ENCODE measurements around the gene TUBA4A.
"Not testable (repeated sequence)": the region's sequence is repeated elsewhere in the genome, so short reads cannot be mapped to it uniquely, and the experiment has no call there.

TUBA4A gene

DNA sequence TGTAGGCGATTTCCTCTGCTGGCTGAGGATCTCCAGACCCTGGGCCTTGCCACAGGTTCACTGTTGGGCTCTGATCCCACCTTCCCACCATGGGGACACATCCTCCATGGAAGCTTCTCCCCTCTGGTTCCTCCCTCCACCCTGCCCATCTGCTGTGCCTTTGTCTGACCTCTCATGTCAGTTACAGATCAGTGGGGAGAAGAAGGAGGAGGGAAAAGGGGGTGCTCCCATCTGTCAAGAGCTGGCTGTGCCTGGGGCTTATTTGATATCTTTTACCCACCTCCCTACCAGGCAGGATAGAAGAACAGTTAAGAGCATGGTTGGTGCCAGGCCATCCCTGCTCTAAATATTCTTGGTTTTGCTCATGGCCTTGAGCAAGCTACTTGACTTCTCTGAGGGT lies 13.2 kb upstream of the TUBA4A start:
- peak; percentile 17 for DNase-seq

DNA sequence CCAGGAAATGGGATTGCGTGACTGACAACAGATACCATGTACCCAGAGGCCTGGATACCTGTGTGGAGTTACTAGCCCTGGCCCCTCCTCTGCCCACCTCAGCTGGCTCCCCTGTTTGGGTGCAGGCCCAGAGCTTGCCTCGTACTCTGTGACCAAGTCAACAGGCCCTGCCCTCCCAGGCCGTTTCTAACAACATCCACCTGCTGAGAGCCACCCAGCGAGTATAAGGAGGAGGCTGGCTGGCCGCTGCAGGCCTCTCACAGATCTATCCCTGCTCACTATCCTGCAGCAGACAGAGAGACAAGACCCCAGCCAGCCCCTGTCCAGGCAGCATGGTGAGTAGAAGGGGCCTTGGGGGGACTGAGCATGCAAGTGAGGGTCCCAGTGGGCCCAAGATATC lies 12.5 kb upstream of the TUBA4A start:
- DNase-seq, result no peak

DNA sequence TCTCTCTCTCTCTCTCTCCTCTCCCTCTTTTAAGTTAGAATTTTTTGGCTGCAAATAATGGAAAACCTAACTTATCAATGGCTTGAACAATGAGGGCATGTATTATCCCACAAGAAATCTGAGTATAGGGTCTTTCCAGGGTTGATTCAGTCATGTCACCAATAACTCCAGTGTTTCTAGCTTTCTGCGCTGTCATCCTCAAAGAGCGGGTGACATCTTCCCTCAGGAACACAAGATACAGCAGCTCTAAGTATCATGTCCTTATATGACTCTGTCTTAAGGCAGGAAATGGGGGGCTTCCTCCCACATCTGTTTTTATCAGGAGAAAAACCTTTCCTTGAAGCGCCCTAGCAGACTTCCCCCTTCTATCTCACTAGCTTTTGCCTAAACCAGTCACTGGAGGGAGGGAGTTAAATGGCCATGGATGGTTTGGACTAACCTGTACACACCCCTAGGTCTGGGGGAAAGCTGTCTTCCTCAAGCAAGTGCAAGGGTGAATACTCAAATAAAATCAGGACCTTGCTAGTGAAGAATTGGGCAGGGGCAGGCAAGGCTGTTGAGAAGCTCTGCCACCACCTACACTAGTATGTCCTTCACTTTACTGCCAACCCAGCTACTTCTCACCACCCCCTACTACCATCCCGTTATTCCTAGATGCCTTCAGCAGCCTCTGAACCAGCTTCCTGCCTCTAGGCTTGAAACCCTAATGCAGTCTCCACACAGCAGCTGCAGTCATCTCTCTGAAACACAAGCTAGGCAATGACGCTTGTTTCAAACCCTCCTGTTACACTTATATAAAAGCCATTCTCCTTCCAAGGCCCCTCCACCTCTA lies 7.5 kb upstream of the TUBA4A start:
- DNase-seq, result no peak

DNA sequence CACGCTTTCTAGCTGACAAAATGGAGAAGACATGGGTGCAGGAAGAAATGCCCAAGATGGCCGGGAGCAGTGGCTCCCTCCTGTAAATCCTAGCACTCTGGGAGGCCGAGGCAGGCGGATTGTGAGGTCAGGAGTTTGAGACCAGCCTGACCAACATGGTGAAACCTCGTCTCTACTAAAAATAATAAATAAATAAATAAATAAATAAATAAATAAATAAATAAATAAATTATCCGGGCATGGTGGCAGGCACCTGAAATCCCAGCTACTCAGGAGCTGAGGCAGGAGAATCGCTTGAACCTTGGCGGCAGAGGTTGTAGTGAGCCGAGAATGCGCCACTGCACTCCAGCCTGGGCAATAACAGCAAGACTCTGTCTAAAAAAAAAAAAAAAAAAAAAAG lies 5.2 kb upstream of the TUBA4A start:
- not testable (repeated sequence) for DNase-seq

DNA sequence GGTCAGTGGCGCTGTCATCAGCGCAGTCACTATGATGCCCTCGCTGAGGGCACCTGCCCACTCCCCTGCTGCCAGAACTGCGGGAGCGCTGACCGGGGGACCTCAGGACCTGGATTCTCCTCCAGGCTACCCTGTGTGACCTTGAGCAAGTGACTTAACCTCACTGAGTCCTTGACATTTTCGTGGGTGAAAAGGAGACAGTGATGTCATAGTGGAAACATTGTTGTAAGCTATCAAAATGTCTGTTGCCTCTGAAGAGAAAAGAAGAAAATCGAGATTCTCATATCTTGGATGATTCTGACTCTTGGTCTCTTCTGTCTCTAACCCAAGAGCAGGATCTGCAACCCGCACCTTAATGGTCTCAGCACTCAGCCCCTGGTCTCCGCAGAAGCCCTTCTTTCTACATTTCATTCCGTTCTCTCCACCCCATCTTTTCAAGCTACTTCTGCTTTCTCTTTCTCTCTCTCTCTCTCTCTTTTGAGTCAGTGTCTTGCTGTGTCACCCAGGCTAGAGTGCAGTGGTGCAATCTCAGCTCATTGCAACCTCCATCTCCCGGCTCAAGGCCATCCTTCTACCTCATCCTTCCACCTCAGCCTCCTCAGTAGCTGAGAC lies 978 bp upstream of the TUBA4A start:
- no peak for DNase-seq

DNA sequence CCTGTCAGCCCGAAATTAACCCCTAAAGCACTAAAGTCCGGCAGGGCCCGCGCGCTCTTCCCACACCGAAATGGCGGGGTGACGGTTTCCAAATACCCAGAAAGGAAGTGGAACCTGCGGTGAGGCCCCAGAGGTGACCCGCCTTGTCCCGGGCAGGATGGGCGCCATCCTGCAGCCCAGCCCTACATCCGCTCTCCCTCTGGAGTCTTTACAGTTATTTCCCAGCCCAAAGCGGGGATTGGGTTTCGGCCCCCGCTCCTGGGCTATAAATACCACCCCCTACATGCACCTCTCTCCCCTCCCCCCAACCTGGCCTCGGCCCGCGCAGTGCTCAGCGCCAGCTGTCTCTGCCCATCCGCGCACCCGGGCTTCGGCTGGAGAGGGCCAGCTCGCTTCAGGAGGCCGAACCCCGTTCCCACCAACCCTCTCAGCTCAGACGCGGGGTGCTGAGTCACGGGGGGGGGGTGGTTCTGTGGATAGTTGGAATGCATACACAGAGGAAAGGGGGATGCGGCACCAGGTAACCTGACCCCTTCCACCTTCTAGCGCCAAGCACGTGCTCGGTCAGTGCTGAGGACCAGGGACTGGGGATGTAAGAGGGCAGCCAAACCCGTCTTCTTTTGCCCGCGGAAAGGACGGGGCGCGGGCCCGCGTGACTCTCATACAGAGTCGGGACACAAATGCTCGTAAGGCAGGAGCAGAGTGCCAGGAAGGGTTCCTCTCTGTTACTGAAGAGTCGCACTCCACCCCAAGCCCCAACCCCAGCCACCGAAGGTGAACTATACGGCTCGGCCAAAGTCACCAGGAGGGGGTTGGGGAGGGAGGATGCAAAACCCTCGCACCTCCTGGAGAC lies 592 bp downstream of the TUBA4A start, which contains the start of gene TUBA4B:
Gene TUBA4B (plus strand): TSS at position 344 of the 853 bp plus-strand sequence. CDS start 165 bp downstream, at position 509.
- peak; percentile 70 for DNase-seq

DNA sequence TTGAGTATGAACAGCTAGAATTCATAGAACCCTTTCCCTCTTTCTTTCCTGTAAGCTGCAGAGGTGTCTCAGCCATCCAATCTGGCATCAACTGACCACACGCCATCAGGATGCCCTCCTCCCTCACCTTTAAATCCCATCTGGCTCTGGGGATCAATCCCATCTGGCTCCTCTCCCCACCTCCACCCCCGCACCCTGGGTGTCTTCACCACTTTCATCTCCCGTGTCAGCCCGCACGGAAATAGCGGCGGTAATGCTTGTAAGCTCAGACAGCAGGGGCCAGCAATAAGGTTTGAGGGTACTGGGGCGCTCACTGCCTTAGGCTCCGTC lies 1.2 kb downstream of the TUBA4A start:
- peak; percentile 79 for DNase-seq

DNA sequence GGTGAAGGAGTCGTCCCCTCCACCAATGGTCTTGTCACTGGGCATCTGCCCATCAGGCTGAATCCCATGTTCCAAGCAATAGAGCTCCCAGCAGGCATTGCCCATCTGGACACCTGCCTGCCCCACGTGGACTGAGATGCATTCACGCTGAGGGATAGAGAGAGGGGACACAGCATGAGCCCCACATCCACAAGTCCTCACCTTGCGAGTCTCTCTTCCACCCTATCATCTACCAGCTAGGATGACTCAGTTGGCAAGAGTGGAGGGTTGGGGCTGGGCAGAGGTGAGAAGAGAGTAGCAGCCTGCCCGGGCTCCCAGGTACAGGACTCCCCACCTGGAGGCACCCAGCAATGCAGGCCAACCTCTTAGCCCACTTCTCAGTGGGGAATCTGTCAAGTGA lies 1.6 kb downstream of the TUBA4A start:
- DNase-seq, result no peak

DNA sequence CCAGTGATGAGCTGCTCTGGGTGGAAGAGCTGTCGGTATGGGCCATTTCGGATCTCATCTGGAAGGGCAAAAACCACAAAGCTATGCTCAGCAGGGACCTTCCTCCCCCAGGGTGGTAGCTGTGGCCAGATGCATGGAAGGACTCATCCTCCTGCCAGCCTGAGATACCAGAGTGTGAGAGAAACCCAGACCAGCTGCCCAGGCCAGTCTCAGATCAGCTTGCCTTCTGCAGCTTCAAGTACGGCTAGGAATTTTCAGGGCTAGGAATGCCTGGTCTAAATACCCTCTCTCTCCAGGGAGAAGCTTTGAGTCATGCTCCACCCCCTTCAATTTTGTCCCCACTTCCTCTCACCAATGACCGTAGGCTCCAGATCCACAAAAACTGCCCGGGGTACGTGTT lies 2.1 kb downstream of the TUBA4A start:
- DNase-seq, result no peak

DNA sequence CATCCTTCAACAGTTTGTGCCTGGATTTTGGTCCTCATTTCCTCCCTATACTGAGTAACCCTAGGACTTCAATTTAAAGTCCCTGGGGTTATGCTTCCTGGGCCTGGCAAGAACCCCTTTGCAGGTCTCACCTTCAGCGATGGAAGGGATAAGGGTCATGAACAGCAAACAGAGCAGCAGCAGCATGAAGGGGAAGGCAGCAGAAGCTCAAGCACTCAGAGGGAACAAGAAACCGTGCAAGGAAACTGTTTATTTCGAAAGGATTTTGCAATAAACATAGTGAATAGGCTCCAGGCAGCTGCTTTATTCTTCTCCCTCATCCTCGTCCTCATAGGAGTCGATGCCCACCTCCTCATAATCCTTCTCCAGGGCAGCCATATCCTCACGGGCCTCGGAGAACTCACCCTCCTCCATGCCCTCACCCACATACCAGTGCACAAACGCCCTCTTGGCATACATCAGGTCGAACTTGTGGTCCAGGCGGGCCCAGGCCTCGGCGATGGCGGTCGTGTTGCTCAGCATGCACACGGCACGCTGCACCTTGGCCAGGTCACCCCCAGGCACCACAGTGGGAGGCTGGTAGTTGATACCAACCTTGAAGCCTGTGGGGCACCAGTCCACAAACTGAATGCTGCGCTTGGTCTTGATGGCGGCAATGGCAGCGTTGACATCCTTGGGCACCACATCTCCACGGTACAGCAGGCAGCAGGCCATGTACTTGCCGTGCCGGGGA lies 3.5 kb downstream of the TUBA4A start:
- no peak for DNase-seq

DNA sequence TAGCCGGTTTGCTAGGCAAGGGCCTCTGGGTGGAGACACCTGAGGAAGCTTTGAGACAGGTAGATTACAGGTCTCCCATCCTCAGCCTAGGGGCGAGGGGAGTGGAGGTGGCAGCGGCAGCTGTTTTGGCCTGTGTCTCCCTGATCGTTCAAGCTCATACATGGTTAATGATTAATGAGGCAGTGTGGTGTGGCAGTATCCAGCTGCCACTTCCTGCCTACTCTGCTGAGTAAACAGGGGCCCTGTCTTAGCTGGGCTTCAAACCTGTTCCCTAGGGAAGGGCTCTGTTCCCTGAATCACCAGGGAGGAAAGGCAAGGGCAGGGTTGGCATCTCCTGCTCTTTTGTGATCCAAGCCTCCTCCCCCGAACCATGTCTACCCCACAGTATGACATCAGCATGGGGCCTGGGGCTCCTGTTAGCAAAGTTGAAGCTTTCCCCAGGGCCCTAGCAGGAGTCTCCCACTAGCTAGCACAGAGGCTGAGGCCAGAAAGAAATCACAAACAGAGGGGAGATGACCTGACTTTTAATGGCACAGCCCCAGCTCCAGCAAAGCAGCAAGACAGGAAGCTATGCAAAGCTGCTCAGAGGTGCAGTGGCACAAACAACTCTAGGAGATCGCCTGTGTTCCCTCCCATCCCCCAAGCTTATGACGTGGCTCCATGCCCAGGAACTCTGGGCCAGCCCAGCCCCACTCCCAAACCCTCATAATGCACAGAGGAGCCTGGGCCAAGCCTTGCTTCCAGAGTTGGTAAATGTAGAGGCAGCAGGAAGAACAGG lies 4.3 kb downstream of the TUBA4A start:
- DNase-seq, result peak; percentile 93

DNA sequence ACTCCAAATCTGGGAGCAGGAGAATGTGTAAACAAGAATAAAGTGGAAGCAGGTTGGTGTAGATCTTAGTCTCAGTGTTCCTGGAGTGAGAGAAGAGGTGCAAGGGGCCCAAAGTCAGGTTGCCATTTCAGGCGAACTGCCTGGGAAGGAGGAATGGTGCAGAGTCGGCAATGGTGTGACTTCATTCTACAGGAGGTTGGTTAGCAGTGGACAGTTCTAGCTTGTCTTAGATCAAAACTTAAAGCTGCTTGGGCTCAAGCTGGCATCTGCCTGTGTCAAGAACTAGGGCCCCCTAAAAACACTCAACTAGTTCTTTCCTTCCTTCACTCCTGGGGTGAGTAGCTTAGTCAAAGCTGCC lies 4.9 kb downstream of the TUBA4A start:
- DNase-seq, result no peak

DNA sequence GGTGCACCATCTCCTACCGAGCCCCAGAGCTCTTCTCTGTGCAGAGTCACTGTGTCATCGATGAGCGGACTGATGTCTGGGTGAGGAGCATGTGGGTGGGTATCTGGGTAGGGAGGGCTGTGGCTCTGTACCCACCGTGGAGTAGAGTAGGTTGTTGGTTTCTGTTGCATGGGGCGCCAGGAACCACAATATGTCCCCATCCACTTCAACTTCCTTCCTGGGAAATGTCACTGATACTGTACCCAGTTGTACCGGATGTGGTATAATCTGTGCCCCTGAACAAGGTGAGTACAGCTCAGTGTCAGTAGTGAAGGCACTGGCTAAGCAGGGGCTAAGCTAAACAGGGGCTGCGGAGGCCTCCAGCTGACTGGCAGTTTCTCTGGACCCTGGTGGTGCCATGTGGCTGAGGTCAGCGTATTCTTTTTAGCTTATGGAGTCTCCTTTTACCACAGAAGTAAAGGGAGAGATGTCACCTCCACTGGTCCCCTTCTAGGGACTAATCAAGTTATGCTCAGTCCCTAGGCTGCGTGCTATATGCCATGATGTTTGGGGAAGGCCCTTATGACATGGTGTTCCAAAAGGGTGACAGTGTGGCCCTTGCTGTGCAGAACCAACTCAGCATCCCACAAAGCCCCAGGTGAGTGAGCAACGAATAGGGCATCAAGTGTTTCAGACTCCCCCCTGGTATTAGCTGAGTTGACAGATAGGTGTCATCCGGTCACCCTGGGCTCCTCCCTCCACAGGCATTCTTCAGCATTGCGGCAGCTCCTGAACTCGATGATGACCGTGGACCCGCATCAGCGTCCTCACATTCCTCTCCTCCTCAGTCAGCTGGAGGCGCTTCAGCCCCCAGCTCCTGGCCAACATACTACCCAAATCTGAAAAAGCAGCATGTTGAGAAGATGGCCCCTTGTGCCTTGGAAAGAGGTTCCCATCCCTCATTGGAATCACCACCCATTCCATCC lies 5.8 kb downstream of the TUBA4A start:
- no peak for DNase-seq

DNA sequence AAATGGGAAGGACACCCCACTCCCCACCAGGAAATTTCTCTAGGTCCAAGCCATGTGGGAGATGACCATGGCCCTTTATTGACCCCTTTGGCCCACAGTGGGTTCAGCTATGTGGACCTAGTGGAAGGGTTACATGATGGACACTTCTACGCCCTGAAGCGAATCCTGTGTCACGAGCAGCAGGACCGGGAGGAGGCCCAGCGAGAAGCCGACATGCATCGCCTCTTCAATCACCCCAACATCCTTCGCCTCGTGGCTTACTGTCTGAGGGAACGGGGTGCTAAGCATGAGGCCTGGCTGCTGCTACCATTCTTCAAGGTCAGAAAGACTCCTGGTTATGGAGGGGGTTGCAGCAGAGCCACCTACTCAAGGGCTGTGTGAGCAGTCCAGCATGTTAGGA lies 7.2 kb downstream of the TUBA4A start:
- no peak for DNase-seq

DNA sequence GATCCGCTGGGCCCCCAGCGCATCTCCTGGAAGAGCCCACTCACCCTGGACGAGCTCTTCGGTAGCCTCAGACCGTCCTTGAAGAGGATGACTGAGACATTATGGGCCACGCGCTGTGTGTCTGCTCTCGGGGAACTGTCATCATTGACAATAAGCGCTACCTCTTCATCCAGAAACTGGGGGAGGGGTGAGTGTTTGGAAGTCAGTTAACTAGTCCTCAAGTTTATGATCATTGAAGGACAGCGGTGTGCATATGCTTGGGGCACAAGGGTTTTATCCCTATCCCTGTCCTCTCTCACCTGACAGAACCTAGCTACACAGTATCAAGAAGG lies 7.9 kb downstream of the TUBA4A start:
- no peak for DNase-seq

DNA sequence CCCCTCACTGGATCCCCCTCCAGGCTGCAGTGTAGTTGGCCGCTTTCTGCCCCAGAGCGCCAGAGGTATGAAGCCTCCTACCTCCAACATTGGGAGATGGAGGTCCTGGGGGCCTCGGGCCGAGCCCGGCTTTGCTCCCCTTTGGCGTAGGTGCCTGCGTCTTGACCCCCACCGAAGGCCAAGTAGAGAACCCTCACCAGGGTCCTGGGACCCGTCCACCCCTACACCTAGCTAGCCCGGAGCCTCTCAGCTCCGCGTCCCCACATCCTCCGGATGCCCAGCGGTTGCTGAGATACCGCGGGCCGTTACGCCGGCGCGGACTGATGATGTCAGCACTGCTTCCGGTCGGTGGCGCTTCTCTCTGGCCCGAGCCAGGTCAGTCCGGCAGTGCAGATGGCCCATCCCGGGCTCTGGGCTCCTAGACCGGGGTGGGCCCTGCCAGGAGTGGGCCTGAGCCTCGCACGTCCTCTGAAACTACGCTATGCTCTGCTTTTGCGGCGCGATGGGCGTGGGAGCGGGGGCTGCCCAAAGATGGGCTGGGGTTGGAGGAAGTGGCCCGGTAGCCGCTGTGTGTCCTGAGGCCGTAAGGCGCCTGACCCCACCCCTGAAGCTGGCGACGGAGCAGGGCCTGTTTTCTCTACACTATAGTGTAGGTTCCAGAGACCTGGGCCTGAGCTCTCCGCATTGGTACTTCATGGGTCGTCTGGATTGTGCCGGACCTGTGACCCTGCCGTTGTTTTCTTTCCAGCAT lies 8.4 kb downstream of the TUBA4A start, which contains the start of the genes GLB1L and STK16:
Gene GLB1L (minus strand): TSS at position 297 of the 751 bp plus-strand sequence. CDS start 1,871 bp downstream, outside the sequence.
Gene STK16 (plus strand): TSS at position 332 of the 751 bp plus-strand sequence. CDS start 521 bp downstream, outside the sequence.
- DNase-seq, result peak; percentile 89

DNA sequence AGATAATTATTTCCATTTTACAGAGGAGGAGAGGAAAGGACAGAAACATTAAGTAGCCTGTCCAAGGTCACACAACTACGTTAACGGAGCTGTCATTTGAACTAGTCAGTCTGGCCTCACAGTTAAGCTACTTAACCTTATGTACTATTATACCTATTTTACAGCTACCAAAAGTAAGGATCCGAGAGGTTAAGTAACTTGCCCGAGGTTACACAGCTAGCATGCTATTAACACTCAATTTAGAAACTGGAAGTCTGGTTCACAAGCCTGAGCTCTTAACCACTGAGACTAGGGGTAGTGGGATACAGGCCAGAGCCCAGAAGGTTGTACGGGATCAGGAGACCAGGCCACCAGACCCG lies 8.9 kb downstream of the TUBA4A start:
- no peak for DNase-seq

DNA sequence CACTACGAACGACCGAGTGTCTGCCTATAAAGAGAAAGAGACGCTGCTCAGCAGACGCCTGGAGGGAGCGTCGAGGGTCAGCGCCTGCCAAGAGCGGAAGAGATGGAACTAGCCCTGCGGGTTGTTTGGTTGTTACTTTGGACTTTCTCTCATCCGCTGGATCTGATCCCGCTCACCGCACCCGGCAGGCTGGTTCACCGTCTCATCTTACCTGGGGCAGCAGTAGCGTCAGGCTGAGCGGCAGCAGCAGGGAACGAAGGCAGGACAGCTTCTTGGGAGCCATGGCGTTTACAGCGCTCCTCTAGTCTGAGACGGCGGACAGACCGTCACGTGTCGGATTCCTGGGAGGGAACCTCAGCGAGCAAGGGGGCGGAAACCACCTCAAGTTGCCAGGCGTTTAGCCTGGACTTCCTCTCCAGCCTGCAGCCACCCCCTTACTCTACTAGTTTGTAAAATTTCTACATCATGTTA lies 10.4 kb downstream of the TUBA4A start:
- no peak for DNase-seq

DNA sequence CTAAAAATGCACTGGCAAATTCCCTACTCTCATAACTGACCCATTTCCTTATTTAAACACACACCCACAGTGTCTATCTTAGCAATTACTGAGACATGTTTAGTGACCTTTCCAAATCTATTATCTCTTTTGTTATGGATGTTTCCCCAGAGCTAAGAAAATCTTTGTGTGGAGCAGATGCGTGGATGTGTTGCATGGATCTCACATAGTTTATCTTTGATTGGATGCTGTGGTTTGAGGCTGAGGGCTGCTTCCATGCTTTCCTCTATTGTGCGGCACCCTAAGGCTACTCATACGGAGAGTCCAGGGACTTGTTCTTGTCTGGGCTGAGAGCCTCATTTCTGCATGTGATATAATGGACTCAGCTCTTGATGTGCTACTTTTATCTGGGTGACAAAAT lies 19.4 kb downstream of the TUBA4A start:
- DNase-seq, result no peak

DNA sequence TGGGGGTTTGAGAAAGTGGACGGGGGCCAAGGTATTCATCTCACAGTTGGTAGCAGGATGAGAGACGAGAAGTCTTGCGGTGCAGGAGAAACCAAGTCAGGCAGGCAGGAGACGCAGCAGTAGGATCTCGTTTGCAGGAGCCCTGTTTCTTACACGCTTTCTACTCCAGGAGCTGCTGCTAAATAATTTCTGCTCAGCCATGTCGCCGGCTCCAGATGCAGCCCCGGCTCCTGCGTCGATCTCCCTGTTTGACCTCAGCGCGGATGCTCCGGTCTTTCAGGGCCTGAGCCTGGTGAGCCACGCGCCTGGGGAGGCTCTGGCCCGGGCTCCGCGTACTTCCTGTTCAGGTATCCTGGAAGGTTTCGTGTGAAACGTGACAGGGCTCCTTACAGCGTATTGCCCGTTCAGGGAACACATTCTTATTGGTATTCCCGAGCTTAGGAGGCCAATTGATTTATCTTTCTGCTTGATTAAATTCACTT lies 23.6 kb downstream of the TUBA4A start:
- DNase-seq, result peak; percentile 53

Measured in NCI-H69 (cell line).